GM19351 (cell line): ENCODE data around the gene STKLD1.
"Not testable (repeated sequence)": the region's sequence is repeated elsewhere in the genome, so short reads cannot be mapped to it uniquely, and the experiment has no call there.

Experiments used
- ATAC-seq: cut with Tn5 transposase; IDR thresholded peaks from one replicate; pipeline ENCODE4 v1.9.1; 2021; ENCODE audit warnings: mild to moderate bottlenecking, moderate library complexity; ENCODE audit not compliant: unreplicated experiment

STKLD1 gene

DNA sequence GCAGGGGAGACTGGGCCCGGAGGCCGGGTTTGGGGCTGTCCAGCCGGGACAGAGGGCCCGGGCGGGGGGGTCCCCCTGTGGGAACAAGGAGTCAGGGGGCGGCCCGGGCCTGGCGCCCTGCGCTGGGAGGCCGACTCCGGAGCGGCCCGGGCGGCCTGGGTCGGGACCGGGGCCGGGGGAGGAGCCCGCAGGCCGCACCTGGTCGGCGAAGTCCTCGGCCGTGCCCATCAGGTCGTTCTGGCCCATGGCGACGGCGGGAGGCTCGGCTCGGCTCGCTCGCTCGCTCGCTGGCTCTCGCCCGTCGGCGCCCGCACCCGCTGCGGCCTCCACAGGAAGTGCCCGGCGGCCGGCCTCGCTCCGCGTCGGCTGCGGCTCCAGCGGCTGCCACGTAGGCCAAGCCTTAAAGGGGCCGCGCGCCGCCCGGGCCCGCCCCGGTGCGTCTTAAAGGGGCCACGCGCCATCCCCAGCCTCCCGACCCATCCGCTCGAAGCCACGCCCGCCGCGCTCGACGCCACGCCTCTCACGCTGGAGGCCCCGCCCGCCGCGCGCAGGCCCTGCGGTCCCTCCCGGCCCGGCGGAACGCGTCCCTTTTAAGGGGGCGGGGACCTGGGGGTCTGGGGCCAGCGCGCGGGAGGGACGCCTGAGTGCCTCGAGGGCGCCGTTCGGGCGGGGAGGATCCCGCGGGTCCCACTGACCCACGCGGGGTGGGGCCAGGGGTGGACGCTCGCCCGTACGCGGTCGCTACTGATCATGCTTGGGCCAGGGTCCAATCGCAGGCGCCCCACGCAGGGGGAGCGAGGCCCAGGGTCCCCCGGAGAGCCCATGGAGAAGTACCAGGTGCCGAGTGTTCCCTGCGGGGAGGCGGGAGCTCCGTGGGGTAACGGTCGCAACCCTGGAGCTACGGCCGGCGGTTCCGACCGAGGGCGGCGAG lies at the start of gene STKLD1, which contains the start of gene SURF4:
TSS of gene STKLD1 (plus strand) at position 643 of the 931 bp plus-strand sequence. CDS start at position 751, 108 bp downstream.
TSS of gene SURF4 (minus strand) at position 337 of the 931 bp plus-strand sequence. CDS start at position 246, 91 bp downstream.
- ATAC-seq, result peak; percentile 92

DNA sequence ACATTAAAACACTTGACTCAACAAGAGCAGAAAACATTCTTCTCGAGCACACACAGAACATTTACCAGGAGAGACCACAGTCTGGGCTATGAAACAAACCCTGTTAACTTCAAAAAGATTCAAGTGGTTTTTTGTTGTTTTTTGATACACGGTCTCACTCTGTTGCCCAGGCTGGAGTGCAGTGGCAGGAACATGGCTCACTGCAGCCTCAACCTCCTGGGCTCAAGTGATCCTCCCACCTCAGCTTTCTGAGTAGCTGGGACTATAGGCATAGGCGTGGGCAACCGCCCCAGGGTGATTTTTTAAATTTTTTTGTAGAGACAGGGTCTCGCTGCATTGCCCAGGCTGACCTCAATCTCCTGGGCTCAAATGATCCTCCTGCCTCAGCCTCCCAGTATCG lies 49.1 kb upstream of the STKLD1 start:
- not testable (repeated sequence) for ATAC-seq

DNA sequence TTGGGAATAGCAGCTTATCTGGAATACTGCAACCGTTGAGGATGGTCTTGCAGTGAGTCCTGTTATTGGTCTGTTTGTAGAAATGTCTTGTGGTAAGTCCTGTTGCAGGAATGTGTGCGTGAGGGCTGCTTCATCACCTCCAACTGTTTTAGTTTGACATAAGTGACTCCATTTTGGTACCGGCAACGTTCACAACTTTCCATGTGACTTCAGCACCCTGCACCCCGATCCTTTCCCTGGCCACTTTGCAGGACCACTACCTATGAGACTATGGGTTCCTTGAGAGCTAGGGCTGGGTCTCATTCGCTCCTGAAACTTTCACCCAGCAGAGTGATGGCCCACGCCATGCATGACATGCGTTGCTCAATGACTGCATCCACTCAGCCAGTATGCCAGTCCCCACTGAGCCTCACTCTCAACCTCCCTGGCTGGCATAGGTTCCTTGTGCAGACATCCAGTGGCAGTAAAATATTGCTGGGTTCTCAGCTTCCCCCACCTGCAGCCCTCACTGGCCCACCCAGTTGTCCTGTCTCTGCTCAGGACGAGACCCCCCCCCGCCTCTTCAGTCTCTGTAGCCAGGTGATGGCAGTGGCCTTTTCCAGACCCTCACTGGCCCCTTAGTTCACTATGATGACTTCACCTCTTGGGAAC lies 48.2 kb upstream of the STKLD1 start:
- ATAC-seq, result no peak

- ATAC-seq, result not testable (repeated sequence)
These were observed 46.6 kb upstream of the STKLD1 start for GRCh38 chr9:133329306-133330156.

DNA sequence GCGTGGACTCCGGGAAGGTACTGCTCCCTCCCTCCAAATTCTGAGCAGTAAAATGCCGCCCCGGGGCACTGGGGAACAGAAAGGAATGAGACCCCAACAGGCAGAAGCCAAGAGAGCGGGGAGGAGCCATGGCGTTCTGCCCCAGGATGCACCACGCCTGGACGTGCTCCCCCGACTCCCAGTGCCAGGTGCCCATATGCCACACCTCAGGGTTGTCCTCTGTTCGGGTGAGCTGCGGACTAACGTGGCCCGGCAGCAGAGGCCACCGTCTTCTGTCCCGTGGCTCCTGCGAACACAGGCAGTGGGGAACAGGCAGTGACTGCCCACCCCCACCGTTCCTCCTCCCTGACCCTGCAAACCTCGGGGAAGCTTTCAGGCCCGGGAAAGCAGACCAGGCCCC lies 44.9 kb upstream of the STKLD1 start:
- ATAC-seq, result no peak

- ATAC-seq, result no peak
These were observed 44.4 kb upstream of the STKLD1 start for GRCh38 chr9:133331641-133332380.

- no peak for ATAC-seq
These were observed 43.8 kb upstream of the STKLD1 start for GRCh38 chr9:133332381-133332730.

- no peak for ATAC-seq
These were observed 43.2 kb upstream of the STKLD1 start for GRCh38 chr9:133333011-133333410.

- no peak for ATAC-seq
These were observed 42.6 kb upstream of the STKLD1 start for GRCh38 chr9:133333566-133333965.

- no peak for ATAC-seq
These were observed 42.0 kb upstream of the STKLD1 start for GRCh38 chr9:133334161-133334560.

DNA sequence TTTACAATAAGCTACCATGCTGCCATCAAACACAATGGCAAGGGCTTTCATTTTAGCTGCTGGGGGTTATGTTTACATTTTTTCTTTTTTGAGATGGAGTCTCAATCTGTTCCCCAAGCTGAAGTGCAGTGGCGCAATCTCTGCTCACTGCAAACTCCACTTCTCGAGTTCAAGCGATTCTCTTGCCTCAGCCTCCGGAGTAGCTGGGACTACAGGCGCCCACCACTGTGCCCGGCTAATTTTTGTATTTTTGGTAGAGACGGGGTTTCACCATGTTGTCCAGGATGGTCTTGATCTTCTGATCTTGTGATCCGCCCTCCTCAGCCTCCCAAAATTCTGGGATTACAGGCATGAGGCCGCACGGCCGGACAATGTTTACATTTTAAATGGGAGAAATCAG lies 41.3 kb upstream of the STKLD1 start:
- ATAC-seq, result not testable (repeated sequence)

DNA sequence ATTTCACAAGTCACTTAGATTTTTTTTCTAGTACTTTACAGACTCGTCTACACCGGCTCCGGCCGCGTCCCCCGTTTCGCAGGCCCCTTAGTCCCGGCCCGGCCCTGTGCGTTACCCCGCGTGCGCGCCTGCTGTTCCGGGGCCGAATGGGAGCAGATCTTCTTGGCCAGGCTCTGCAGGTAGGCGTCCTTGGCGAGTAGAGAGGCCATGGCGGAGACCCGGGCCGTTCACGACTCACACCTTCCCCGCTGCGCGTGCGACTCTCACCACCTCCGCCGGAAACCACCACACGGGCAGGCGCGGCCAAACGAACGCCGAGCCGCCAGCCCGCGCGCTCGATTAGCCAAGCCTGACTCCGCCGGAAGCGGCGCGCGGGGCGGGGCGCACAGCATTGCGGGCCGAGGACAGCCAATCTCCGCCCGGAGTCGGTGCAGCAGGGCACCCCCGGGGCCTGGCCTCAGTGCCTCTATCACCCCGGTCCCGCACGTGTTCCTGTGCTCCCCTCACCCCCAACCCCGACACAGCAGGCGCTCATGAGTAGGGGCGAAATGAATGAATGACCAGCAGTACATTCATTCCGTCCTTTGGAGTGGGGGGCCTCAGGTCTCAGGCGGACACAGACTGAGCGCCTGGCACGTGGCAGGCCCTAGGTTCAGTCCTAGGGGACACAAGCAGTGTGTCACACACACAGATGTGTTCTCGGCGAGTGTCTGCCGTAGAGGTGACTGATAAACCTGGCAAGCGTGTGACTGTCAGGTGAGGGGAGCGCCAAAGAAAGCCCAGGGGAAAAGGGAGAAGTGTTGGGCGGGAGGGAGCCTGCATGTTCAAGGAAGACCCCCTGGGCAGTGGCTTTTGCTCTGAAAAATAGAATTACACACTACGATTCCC lies 40.0 kb upstream of the STKLD1 start, which contains the start of gene SURF6:
TSS of gene SURF6 (minus strand) at position 265 of the 888 bp plus-strand sequence. CDS start at position 209, 56 bp downstream.
- peak; percentile 84 for ATAC-seq

- no peak for ATAC-seq
These were observed 36.5 kb upstream of the STKLD1 start for GRCh38 chr9:133339641-133340040.

DNA sequence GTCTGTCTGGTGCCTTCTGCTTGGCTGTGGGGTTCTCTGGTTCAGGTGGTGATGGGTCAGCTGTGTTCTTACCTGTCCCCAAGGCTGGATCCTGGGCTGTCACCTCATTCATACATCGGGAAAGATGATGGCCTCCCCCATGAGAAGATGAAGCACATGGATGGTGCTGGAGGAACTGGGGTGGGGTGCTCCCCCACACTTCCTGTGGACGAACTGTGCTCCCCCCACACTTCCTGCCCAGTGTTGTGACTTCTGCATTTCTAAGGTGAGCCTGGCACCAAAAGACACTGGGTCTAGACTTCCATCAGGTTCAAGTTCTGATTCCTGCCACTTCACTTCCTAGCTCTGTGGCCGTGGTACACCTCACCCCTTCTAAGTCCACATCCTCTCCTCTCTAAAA lies 35.9 kb upstream of the STKLD1 start:
- no peak for ATAC-seq

- ATAC-seq, result no peak
These were observed 35.2 kb upstream of the STKLD1 start for GRCh38 chr9:133340916-133341315.

- no peak for ATAC-seq
These were observed 34.6 kb upstream of the STKLD1 start for GRCh38 chr9:133341369-133342068.

DNA sequence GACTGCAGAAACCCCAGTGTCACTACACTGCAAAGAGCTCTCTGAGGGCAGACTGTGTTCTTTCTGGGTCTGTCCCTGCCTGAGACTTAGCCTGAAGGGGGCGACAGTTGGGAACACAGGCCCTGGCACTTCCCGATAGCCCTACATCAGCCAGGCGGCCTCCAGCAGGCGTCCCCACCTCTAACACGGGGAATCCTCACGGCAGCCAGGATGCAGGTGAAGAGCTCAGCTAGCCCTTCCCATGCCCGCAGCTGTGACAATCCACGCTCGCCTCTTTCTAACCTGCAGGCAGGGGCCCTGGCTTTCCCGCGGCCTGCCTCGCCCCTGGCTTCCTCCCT lies 34.1 kb upstream of the STKLD1 start:
- no peak for ATAC-seq

- no peak for ATAC-seq
These were observed 33.6 kb upstream of the STKLD1 start for GRCh38 chr9:133342570-133342969.

DNA sequence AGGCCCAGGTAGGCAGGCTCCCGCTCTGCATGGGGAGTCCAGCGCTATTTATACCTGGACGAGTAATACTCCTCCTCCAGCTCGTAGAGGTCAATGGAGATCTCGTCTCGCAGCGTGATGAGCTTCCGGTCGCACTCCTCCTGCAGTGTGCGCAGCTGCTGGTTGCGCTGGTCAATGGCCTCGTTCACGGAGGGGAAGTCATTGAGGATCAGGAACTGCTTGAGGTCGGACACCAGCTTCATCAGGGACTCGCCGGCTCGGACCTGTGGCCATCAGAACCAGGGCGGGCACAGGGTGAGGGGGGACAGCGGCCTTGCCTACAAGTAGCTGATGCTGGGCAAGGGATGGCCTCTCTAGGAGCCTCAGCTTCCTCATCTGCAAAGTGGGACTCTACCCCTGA lies 32.1 kb upstream of the STKLD1 start:
- no peak for ATAC-seq
